HEK293T (cell line): Measurements from ENCODE around the gene DIO3.

Experiments
- CTBP1 ChIP-seq: fragments of 450-650 bp; IDR thresholded peaks from 2 replicates; pipeline ENCODE4 v1.6.1; 2016; ENCODE audit warnings: borderline replicate concordance
- ELF4 ChIP-seq: fragments of 450-650 bp; IDR thresholded peaks from 2 replicates; pipeline ENCODE4 v1.6.1; 2017; ENCODE audit warnings: antibody characterized with exemption
- FOXK2 ChIP-seq: fragments of 450-650 bp; IDR thresholded peaks from 2 replicates; pipeline ENCODE4 v1.6.1; 2016; ENCODE audit warnings: mild to moderate bottlenecking
- LEF1 ChIP-seq: fragments of 450-650 bp; IDR thresholded peaks from 2 replicates; pipeline ENCODE4 v1.6.1; 2017; ENCODE audit warnings: mild to moderate bottlenecking, borderline replicate concordance

DNA sequence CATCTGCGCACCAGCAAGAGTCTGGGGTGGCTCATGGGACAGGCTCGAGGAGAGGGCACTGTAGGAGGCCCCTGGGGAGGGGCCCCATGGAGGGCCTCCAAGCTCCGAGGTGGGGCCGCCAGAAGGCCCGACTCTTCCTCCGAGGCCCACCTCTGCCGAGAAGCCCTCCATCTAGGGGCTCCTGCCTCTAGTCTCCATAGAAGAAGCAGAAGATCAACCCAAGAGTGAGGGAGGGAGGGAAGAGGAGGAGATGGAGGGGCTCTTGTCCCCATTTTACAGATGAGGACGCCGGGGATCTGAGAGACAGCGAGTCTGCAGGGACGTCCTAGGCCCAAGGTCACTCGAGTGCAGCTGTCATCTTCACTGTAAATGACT is 41.2 kb downstream of the DIO3 start:
- TF ChIP-seq CTBP1 = no peak
- no peak for TF ChIP-seq ELF4
- no peak for TF ChIP-seq LEF1
- TF ChIP-seq FOXK2 = no peak
